ENCODE data around the gene ARID1B.

The ARID1B gene

DNA sequence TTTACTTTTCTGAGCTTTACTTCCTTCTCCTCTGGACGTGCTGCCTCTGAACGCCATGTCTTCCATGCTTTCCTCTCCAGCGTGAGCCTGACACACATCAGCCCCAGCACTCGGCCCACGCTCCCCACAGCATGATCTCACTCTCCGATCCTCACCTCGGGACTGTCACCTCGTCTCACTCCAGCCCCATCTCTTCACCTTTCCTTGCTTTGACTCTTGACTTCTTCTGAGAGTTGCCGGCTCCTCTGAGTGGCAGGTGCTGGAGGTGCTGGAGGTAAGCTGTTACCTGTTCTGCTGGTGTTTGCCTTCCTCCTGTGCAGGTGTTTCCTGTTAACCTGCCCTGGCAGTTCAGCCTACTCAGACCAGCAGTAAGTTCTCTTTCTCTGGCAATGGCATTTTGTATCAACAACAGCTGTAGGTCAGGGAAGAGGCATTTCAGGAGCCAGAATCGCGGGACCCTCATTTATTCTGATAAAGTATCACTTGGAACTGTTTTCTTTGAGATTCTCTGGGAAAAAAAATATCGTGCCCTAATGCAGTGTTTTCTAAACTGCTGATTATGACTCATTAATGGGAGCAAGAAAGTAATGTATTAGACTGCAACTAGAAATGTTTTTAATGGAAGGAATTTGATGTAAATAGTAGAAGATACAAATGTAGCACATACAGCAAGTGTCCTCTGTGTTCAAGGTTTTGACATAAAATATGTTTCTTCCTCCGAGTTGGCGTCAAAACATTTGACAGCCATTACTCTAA is 106.5 kb downstream of the ARID1B start:
- DNase-seq, result no peak

DNA sequence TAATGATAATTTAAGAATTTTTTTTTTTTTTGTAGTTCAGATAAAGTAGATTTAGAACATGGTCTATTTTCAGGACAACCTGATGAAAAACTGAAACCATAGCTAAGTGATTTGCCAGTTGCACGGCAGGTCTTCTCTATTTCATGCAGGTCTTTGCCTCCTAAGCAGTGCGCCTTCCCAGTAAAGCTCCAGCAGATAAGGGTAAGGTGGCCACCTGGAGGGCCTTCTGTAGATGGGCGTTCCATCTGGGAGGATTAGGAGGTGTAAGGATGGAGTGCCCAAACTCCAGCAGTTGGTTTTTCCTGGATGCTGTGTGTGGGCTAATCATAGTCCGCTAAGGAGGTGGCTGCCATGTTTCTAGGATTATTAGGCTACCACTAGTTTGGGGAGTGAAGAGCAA is 107.1 kb downstream of the ARID1B start:
- no peak for DNase-seq

DNA sequence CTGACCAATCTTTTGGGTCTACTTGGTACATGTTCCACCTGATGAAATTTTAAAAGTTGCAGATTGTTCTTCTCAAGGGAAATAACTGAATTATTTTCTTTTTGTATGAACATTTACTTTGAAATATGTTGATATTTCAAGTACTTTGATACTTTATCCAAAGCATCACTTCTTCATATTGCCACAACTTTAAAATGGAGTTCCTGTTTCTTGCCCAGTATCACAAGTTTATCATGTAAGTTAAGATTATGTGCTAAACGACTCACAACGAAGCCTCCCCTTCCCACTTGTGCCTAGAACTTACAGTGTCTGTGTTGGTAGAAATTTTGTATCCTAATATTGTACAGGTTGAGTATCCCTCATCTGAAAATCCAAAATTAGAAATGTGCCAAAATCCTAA is 108.4 kb downstream of the ARID1B start:
- DNase-seq, result no peak

DNA sequence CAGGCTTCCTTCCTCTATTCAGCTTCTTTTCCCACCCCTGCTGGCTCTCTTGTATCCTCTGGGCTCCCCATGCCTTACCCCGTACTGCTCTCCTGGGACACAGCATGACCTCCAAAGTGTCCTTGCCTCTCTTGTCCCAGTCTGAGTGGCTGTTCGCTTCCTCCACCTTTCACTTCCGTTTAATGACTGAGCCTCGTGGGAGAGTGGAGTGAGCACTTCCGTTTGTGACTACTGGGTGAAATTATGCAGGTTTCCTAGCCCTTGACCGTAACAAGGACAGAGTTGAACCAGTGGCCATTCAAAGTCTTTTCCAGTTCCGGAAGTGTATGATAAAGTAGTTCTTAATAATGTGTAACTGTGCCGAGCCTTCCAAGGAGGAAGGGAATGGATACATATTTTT is 109.2 kb downstream of the ARID1B start:
- no peak for DNase-seq

DNA sequence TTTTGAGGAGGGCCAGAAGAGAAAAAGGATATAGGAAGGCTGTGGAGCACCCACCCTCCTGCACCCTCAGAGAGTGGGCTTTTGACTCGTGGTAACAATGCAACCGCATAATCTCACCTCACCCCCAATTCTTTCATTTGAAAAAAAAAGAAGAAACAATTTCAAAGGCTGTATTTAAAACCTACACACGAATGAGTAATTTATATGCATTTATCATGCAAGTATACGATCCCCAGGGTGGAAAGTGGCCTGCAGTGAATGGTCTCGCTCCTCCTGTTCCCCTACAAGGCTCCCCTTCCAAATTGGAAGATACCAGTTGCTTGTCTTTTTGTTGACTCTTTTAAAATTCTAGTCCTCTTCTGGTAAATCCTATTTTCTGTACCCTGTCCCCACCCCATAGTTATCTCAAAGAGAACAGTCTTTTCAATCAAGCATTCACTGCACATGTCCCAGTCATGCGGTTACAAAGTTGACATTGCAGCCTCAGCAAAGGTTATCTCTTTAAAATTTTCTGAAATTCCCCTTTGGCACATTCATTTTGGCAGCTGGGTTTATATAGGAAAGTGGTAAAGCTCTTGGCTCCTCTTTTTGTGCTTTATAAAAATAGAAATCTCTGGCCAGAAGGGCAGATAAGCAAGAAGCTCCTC is 110.6 kb downstream of the ARID1B start:
- no peak for DNase-seq

DNA sequence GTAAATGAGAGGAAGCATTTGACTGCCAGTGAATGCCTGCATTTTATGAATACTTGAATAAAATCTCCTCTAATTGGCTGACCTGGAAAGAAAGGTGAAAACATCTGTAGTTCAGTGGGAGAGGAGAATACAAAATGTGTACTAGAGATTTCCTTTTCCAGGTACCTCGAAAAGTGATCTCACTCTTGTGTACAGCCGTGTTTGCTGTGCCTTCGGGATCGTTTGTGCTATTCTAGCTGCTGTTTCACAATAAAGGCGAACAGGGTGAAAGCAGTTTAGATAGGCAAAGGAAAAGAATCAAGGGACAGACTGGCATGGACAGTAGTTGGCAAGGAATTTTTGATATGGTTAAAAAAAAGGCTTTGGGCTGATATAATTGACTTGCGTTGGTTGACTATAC is 112.3 kb downstream of the ARID1B start:
- DNase-seq, result no peak

DNA sequence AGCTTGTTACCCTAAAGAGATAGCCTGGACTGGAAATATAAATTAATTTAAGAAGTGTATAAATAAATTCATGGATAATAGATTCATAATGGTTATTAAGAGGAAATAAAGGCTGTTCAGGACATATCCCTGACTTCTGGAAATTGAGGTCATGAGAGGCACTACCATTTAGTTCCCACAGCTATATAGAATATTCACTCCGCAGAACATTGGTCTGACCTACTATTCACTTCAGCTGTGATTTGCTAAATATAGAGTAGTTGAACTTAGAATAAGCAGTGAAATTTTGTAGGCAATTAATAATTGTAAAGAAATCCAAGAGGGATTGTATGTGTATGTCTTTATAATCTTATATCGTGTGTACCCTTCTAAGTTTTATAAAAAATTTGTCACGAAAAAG is 112.8 kb downstream of the ARID1B start:
- no peak for DNase-seq

DNA sequence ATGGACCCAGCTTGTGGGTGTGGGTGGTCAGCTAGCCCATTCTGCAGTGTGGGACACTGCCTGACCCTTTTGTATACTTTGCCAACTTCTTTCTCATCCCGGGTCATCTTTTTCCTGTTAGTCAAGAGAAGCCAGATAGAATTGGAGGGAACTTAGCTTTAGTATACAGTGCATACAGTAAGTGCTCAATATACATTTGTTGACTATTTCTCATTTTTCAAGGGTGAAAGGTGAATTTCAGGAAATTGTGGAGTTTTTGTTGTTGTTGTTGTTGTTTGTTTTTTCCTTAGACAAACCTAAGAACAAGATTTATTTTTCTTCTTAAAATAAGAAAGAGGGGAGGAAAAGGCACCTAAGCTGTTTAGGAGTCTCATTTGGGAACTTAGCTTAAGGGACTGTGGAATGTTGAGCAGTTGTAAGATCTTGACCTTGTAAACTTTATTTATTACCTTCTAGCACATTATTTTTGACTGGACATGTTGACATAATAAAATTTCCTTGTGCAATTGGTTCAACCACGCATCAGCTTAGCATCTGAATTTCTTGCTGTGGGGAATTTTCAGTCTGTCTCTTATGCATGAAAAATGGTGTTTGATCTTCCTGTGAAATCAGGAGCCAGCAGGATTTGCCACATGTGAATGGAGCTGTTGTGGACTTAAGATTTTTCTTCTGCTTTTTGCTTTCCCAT is 113.6 kb downstream of the ARID1B start:
- no peak for DNase-seq

DNA sequence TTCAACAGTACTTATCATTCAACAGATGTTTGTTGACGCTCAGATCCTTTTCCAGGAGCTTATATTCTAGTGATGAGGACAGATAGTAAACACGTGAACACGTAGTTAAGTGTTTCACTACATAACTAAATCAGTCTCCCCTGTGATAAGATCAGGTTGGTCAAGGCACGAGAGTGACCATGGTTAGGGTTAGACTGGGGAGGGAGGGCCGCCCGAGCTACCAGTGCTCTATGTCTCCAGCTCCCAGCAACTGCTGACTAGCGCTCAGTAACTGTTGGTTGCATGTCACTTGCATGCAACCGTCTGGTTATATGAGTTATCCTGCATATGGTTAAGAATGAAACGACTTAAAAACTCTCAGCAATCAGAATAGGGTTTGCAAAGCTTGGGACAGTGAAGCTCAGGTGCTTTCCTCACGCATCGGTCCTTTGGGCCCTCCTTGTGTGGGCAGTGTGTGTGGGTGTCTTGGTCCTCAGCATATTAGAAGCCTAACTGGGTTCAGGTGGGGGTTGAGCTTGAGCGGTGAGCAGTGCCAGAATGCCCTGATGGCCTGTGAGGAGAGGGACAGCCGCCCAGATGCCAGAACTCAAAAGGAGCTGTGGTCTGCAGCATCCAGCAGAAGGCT is 120.8 kb downstream of the ARID1B start:
- DNase-seq, result no peak

DNA sequence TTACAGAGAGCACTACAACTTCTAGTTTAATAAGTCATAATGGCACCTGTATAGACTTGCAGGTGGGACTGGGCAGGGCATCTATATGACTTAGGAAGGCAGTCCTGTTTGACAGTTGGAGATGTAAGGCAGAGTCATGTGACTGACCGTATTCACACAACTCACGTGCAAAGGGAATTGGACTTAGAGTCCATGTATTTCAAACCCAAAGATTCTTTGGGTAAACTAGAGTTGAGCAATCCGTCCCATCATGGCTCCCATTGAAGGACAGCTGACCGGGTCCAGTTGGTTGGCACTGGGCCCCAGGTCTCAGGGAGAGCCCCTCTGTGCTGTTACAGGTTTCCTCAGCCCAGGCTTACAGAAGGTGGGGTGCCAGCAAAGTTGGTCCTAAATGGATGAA is 121.9 kb downstream of the ARID1B start:
- no peak for DNase-seq

DNA sequence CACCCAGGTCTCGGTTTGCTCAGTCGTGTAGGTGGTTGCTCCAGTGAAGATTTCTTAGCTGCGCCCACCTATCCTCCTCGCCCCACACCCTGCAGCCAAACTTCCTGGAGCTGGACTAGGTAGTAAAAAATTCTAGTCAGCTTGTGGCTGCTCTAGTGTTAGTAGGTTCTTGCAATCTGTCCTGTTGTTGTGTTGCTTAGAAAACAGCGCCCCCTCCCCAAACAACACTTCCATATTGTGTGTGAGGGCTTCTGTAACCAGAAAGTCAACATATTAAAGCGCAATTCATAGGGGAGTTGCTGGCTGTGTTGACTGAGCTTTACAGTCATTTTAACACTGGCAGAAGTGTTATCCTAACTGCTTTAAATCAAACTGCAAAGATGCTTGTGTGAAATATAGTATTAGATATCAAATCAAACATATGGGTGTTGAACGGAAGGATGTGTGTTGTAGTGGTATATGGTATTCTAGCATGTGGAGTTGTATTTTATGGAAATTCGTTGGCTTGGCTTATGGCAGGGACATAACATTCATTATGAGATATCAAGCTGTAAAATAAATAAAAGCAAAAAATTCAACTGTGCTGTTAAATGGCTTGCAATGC is 122.5 kb downstream of the ARID1B start:
- DNase-seq, result no peak

DNA sequence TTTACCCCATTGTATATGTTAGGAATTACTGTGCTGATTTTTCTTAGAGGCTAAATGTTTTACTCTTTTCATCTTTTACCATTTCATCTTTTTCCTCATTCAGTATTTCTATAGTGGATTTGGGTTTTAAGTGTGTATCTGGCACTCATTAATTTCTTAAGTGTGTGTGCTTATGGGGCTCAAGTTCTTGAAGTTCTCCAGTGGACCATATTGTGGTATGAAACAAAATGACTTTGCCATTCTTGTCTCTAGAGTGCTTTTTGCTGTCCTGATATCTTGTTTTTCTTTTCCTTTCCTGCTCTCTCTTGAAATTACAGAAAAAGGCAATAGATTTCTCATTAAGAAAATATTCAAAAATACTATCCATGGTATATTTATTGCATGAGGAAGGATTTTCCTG is 123.1 kb downstream of the ARID1B start:
- no peak for DNase-seq

DNA sequence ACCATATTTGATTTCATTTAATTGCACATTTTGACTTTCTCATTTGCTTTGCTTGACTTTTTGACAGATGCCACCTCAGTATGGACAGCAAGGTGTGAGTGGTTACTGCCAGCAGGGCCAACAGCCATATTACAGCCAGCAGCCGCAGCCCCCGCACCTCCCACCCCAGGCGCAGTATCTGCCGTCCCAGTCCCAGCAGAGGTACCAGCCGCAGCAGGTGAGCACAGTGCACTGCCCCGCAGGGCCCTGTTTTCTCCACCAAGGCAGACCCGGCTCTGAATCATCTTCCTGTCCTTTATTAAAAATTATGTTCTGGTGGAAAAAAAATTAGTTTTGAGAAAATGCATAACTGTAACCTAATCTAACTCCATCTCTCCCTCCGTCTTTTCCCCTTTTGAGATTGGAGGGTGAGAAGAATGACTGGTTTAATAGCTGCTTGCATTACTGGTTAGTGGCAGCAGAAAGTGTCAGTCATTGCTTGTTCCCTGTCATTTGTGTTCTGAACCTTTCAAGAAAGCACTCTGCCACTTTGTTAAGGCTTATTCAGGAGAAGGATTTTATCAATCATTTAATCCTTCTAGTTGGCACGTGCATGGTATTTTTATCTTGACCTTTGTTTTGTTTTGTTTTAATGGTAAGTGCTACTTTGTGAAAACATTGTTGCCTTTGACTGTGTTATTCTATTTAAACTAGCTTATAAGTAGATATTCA is 124.3 kb downstream of the ARID1B start:
- no peak for DNase-seq

DNA sequence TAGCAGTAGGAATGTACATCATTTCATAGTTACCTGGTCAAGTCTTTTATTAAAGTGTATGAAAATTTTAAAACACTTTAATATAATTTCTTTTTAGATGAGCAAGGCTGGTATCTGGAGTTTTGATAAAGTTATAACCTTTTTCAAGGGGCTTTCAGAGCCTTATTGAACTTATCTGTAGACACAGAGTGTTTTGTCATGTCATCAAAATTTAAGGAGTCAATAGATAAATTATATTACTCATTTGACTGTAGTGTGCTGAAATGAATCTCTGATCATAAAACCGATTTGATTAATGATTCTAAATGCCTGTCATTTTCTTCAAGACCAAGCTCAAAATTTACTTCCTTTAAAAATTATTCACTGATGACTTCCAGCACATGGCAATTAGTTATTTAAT is 125.6 kb downstream of the ARID1B start:
- DNase-seq, result no peak

DNA sequence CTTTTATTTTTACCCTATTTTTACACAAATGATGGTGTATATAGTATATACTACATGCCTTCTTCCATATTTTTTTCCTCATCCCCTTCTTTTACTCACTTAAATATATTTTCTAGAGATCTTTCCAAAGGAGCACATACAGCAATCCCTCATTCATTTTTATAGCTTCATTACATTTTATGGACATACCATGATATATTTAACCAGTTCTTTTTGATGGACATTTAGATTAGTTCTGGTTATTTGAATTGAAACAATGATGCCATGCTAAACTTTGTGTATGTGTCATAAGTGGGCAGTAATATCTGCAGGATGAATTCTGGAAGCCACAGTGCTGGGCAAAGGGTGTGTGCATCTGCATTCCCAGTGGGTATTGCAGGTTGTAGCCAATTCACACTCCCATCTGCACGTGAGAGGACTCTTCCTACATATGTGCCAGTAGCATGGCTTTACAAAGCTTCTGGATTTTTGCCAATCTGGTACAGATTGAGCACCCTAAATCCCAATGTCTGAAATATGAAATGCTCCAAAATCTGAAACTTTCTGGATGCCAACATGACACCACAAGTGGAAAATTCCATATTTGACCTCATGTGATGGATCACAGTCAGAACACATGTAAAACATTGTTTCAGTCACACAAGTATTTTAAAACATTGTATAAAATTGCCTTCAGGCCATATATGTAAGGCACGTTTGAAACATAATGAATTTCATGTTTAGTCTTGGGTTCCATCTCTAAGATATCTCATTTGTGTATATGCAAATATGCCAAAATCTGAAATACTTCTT is 127.2 kb downstream of the ARID1B start:
- no peak for DNase-seq

DNA sequence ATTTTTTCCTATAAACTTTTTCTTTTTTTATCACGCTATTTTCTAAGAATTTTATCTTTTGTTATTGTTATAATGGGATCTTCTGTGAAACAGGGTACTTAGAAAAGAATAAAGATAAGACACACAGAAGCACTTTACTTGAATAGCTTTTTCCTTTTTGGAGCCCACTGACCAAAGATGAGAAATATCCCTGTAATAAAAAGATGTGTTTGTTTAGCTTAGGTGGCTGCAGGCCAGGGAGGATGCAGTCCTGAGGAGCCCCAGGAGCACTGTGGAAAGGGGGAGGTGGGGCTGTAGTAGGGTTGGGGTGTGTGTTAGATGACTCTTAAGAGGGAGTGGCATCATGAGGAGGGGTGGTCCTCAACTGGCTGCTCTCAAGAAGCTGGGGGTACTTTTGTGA is 128.6 kb downstream of the ARID1B start:
- no peak for DNase-seq

DNA sequence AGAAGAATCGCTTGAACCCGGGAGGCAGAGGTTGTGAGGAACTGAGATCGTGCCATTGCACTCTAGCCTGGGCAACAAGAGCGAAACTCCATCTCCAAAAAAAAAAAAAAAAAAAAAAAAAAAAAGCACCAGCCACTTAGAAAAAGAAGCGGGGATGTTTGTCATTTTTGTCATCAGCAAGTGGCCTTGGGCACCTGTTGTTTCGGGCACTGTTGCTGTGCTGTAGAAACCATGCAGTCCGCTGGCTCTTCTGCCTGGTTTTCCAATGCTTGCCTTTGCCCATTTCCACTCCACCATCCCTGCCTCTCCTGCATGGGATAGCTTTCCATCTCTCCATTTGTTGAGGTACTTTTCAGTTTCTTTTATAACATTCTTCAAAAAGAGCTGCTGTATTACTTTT is 129.3 kb downstream of the ARID1B start:
- no peak for DNase-seq

DNA sequence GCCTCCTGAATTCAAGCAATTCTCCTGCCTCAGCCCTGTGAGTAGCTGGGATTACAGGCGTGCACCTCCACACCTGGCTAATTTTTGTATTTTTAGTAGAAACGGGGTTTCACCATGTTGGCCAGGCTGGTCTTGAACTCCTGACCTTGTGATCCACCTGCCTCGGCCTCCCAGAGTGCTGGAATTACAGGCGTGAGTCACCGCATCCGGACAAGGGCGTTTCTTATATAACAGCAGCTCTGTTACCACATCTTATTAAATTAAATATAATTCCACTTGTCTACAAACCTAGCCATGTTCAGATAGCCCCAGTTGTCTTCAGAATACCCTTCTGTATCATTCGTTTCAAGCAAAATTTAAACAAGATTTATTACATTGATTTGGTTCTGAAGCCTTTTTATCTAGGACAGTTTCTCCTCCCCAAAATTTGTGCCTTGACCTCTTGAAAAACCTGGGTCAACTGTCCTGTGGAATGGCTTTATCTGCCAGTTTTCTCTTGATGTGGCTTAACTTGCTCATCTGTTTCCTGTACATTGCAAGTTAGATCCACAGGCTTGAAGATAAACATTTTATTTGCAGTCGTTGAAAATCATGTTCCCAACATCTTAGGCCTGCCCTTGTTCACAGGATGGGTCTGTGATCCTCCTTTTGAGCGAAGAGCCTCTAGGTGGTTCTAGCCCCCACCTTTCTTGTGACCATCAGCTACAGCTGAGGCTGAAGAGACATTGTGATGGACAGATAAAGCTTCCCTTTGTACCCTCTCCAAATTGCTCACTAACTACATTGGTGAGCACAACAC is 132.2 kb downstream of the ARID1B start:
- DNase-seq, result no peak

DNA sequence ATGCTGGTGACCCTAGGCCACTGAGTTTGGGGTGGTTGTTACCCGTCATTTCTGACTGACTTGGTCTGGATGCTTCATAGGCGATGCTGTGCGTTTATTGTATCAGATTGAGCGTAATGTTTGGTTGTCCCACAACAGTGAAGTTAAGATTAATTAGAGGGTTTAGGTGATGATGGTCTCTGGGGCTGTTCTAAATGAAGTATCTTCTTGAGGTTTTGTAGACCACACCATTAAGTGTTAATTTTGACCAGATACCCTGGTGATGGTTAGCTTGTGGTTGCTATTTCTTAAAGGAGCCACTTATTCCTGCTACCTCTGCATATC is 132.8 kb downstream of the ARID1B start:
- no peak for DNase-seq

DNA sequence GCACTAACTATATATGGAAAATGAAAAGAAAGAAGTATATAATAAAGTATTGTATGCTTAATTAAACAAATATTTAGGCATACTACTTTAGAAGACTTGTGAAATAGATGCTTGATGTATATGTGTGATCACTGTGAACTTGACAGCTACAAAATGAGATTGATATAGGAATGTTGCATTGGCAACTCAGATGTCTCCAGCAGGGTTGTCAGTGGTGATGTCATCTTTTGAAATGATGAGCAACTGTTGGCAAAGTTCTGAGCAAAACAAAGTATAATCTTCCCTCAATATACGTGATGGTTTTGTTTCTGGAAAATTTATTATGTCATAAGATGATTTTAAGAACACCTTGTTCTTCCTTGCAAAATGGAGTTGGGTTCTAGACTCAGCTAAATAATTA is 133.8 kb downstream of the ARID1B start:
- DNase-seq, result no peak

DNA sequence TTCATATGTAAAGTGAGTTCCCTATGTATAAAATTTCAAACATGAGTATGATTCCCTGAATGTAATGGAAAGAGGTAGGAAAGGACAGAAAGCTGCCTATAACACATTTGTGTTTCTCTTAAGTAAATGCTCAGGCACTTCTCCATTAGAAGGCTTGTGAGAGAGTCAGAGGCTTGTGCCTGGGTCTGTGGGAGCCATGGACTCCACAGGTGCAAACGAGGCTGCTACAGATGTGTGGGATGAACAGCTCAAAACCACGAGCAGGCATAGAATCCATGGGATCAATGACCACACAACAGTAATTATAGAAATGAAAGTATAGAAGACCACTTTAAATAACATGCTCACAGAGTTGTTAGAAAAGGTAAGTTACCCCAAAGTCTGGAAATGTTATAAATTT is 134.4 kb downstream of the ARID1B start:
- no peak for DNase-seq
